C4-2B (cell line): Measurements from ENCODE around the gene ARHGAP22.

Experiments used
- CTCF ChIP-seq: fragments of 450-650 bp; conservative IDR thresholded peaks from 2 replicates; pipeline ENCODE4 v1.5.1; 2017; ENCODE audit warnings: mild to moderate bottlenecking
- ZFX ChIP-seq: fragments of 450-650 bp; IDR thresholded peaks from 2 replicates; pipeline ENCODE4 v1.6.1; 2017

GRCh38 chr10:48543182-48543844 is 61.6 kb downstream of the ARHGAP22 start:
- TF ChIP-seq CTCF (no peak), ZFX (no peak)
